ENCODE data around the gene PPAT.

DNA sequence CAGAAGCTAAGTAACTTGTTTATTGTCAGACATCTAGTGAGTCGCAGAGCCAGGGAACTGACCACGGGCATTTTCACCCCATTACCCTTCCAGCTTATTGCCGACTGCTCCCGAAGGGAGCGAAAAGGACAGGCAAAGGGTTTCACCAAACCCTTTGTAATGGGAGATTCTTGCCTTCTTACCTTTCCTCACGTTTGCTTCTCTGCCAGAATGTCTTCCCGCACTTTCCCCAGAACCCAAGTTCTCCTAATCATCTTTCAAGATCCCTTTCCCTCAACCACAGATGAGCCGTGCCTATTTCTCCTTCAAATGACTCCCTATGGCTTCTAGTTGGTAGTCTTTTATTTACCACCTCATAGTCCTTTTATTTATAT is 31.5 kb upstream of the PPAT start:
- TF ChIP-seq REST (IDR thresholded peaks at IDR 0.05) (no peak), RAD21 (IDR thresholded peaks at IDR 0.05) (no peak), HNF4G (IDR thresholded peaks at IDR 0.05) (no peak), TAF1 (conservative IDR thresholded peaks at IDR 0.05) (no peak), ZBTB33 (IDR thresholded peaks at IDR 0.05) (no peak), RXRA (IDR thresholded peaks at IDR 0.05) (no peak), JUND (IDR thresholded peaks at IDR 0.05) (no peak), YY1 (IDR thresholded peaks at IDR 0.05) (no peak)
- TF ChIP-seq, protein P1, sequence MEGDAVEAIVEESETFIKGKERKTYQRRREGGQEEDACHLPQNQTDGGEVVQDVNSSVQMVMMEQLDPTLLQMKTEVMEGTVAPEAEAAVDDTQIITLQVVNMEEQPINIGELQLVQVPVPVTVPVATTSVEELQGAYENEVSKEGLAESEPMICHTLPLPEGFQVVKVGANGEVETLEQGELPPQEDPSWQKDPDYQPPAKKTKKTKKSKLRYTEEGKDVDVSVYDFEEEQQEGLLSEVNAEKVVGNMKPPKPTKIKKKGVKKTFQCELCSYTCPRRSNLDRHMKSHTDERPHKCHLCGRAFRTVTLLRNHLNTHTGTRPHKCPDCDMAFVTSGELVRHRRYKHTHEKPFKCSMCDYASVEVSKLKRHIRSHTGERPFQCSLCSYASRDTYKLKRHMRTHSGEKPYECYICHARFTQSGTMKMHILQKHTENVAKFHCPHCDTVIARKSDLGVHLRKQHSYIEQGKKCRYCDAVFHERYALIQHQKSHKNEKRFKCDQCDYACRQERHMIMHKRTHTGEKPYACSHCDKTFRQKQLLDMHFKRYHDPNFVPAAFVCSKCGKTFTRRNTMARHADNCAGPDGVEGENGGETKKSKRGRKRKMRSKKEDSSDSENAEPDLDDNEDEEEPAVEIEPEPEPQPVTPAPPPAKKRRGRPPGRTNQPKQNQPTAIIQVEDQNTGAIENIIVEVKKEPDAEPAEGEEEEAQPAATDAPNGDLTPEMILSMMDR (IDR thresholded peaks at IDR 0.05; ENCODE audit: low read depth, low read length, missing input control) = no peak
